HG02981 (cell line): ENCODE measurements around the gene EPN1.

Experiments used
- ATAC-seq: cut with Tn5 transposase; IDR thresholded peaks from one replicate; pipeline ENCODE4 v1.9.1; 2021; ENCODE audit warnings: mild to moderate bottlenecking, moderate library complexity; ENCODE audit not compliant: unreplicated experiment

EPN1 gene

GRCh38 chr19:55692681-55693081, 17.7 kb downstream of the EPN1 start:
- ATAC-seq = no peak

GRCh38 chr19:55693336-55693974, 18.4 kb downstream of the EPN1 start:
- ATAC-seq = no peak

- ATAC-seq = no peak
These were observed 19.2 kb downstream of the EPN1 start for GRCh38 chr19:55694241-55694655.

GRCh38 chr19:55694656-55695491, 19.8 kb downstream of the EPN1 start:
- no peak for ATAC-seq

- ATAC-seq = no peak
These were observed 20.7 kb downstream of the EPN1 start for GRCh38 chr19:55695511-55696290.

GRCh38 chr19:55696301-55697068, 21.5 kb downstream of the EPN1 start:
- no peak for ATAC-seq

GRCh38 chr19:55697069-55697440, 22.0 kb downstream of the EPN1 start:
- ATAC-seq = no peak

- no peak for ATAC-seq
These were observed 22.7 kb downstream of the EPN1 start for GRCh38 chr19:55697698-55698097.

GRCh38 chr19:55698256-55698655, 23.2 kb downstream of the EPN1 start:
- ATAC-seq = no peak

- ATAC-seq = no peak
These were observed 24.2 kb downstream of the EPN1 start for GRCh38 chr19:55699221-55699620.

GRCh38 chr19:55700813-55701212, 25.8 kb downstream of the EPN1 start:
- no peak for ATAC-seq

GRCh38 chr19:55702131-55702627, 27.2 kb downstream of the EPN1 start:
- no peak for ATAC-seq

- no peak for ATAC-seq
These were observed 28.8 kb downstream of the EPN1 start for GRCh38 chr19:55703790-55704215.

- ATAC-seq = no peak
These were observed 29.6 kb downstream of the EPN1 start for GRCh38 chr19:55704494-55705245.

GRCh38 chr19:55705972-55706371, 30.9 kb downstream of the EPN1 start:
- ATAC-seq = no peak

GRCh38 chr19:55711719-55712118, 36.7 kb downstream of the EPN1 start:
- no peak for ATAC-seq

GRCh38 chr19:55712804-55713631, 38.0 kb downstream of the EPN1 start:
- no peak for ATAC-seq

GRCh38 chr19:55716531-55716930, 41.5 kb downstream of the EPN1 start:
- no peak for ATAC-seq

GRCh38 chr19:55717251-55717650, 42.2 kb downstream of the EPN1 start:
- no peak for ATAC-seq
